Activated CD8-positive, alpha-beta memory T cell treated with anti-CD3 and anti-CD28 coated beads, Interleukin-2, amount 10 ng/mL, durations not matched to agents 7 days and 5 days (primary cell): ENCODE results near the gene FRAT2. TPM values are rescaled to one million over a fixed set of nuclear protein-coding genes. Genes with fewer than 3 reads are reported as not detected.
"Not testable (repeated sequence)": the region's sequence is repeated elsewhere in the genome, so short reads cannot be mapped to it uniquely, and the experiment has no call there.

Experiments
- ATAC-seq: fragments of 150-1000 bp; cut with Tn5 transposase; one replicate; pipeline ENCODE4 v1.10.0; 2021; ENCODE audit warnings: moderate library complexity
- CTCF ChIA-PET: fragments of 350-600 bp; sonication (Branson Sonifier 250); formaldehyde crosslinking; loops from one replicate; lab custom pipeline; 2021; ENCODE audit warnings: antibody characterized with exemption; lab: Charles Lee
- DNase-seq: peaks from one replicate; pipeline ENCODE4 v3.0.0-alpha.2; 2020
- H3K27ac Mint-ChIP-seq: one replicate; pipeline ENCODE4 v1.8.0; 2021; ENCODE audit warnings: mild to moderate bottlenecking, mixed read lengths
- H3K27me3 Mint-ChIP-seq: one replicate; pipeline ENCODE4 v1.8.0; 2021; ENCODE audit warnings: mixed read lengths
- H3K36me3 Mint-ChIP-seq: one replicate; pipeline ENCODE4 v1.8.0; 2021; ENCODE audit warnings: mild to moderate bottlenecking, mixed read lengths
- H3K4me1 Mint-ChIP-seq: one replicate; pipeline ENCODE4 v1.8.0; 2021; ENCODE audit warnings: mixed read lengths
- H3K4me3 Mint-ChIP-seq: one replicate; pipeline ENCODE4 v1.8.0; 2021; ENCODE audit warnings: mild to moderate bottlenecking, moderate library complexity, mixed read lengths
- H3K9me3 Mint-ChIP-seq: one replicate; pipeline ENCODE4 v1.8.0; 2022; ENCODE audit warnings: low read depth, mixed read lengths
- total RNA-seq, 2 experiments: library from RNA; stranded (reverse); gene quantifications; one replicate each; pipeline ENCODE4 v1.2.3, GENCODE V29; 2021

The FRAT2 gene
- total RNA-seq, 2 experiments from 2014 or later, result 11.4 to 14.4 TPM

GRCh38 chr10:97347317-97347716, 12.8 kb upstream of the FRAT2 start:
- H3K9me3 Mint-ChIP-seq, result no peaks in the 10 kb centered on the region
- ATAC-seq (no peak), DNase-seq (no peak)
- CTCF ChIA-PET, result no interaction called here
- H3K36me3 Mint-ChIP-seq, result peaks cover 1% of the 10 kb centered on the region
- peaks cover 3% of the 10 kb centered on the region for H3K27me3 Mint-ChIP-seq
- no peaks in the 10 kb centered on the region for H3K4me1 Mint-ChIP-seq
- no peak overlapping the region for H3K4me3 Mint-ChIP-seq
- no peak overlapping the region for H3K27ac Mint-ChIP-seq

- not testable (repeated sequence) for H3K27me3 Mint-ChIP-seq, H3K9me3 Mint-ChIP-seq, ATAC-seq, H3K4me3 Mint-ChIP-seq, H3K4me1 Mint-ChIP-seq, DNase-seq, H3K36me3 Mint-ChIP-seq, H3K27ac Mint-ChIP-seq
- CTCF ChIA-PET, result interaction anchor here (1.3 kb wide), 1 partner anchor 10 kb away, joined by 3 read pairs; no protein-coding TSS in a partner anchor
Measured at GRCh38 chr10:97343664-97344063, 9.1 kb upstream of the FRAT2 start.

GRCh38 chr10:97341416-97341815, 6.9 kb upstream of the FRAT2 start:
- Mint-ChIP-seq H3K9me3 (no peaks in the 10 kb centered on the region), H3K36me3 (no peaks in the 10 kb centered on the region), H3K27me3 (peaks cover 24% of the 10 kb centered on the region), H3K4me1 (no peaks in the 10 kb centered on the region), H3K27ac (no peak overlapping the region), H3K4me3 (no peak overlapping the region)
- ATAC-seq, result no peak
- DNase-seq, result no peak
- CTCF ChIA-PET, result interaction anchor here (1.3 kb wide), 1 partner anchor 131 kb away, joined by 4 read pairs; no protein-coding TSS in a partner anchor

- Mint-ChIP-seq H3K9me3 (no peaks in the 10 kb centered on the region), H3K36me3 (no peaks in the 10 kb centered on the region), H3K27ac (no peak overlapping the region), H3K27me3 (peaks cover 30% of the 10 kb centered on the region), H3K4me1 (peaks cover 9% of the 10 kb centered on the region), H3K4me3 (no peak overlapping the region)
- no peak for ATAC-seq
- CTCF ChIA-PET, result no interaction called here
- no peak for DNase-seq
Measured at GRCh38 chr10:97338041-97338440, 3.5 kb upstream of the FRAT2 start.

GRCh38 chr10:97336942-97337831, 2.7 kb upstream of the FRAT2 start:
- Mint-ChIP-seq H3K36me3 (peaks cover 2% of the 10 kb centered on the region), H3K9me3 (no peaks in the 10 kb centered on the region), H3K27me3 (peaks cover 27% of the 10 kb centered on the region), H3K4me3 (no peak overlapping the region), H3K4me1 (peaks cover 18% of the 10 kb centered on the region), H3K27ac (no peak overlapping the region)
- ATAC-seq (no peak), DNase-seq (no peak)
- CTCF ChIA-PET, result no interaction called here

DNA sequence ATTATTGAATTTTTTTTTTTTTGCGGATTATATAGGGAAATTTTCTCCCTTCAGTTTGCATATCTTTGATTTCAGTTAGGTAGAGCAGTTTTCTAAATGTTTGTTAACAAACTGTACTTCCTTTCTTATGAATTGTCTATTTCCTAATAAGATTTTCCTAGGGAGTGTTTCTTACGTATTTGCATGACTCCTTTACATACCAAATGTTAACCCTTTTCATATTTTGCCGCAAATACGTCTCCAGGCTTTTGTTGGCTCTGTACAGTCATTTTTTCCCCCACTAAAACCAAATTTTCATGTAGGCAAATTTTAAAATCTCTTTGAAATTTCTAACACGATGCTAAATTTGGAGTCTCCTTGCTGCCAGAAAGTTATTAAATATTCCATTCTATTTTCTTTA, 1.9 kb upstream of the FRAT2 start:
- Mint-ChIP-seq H3K4me3 (no peak overlapping the region), H3K36me3 (peaks cover 3% of the 10 kb centered on the region), H3K9me3 (no peaks in the 10 kb centered on the region), H3K27ac (no peak overlapping the region), H3K4me1 (peaks cover 23% of the 10 kb centered on the region), H3K27me3 (peaks cover 23% of the 10 kb centered on the region)
- ATAC-seq, result no peak
- DNase-seq, result no peak
- CTCF ChIA-PET, result no interaction called here

GRCh38 chr10:97336006-97336405, 1.5 kb upstream of the FRAT2 start:
- Mint-ChIP-seq H3K4me3 (peak overlapping the region; percentile 41), H3K27ac (no peak overlapping the region), H3K4me1 (peaks cover 26% of the 10 kb centered on the region), H3K36me3 (peaks cover 6% of the 10 kb centered on the region), H3K27me3 (peaks cover 23% of the 10 kb centered on the region), H3K9me3 (no peaks in the 10 kb centered on the region)
- ATAC-seq (no peak), DNase-seq (no peak)
- CTCF ChIA-PET, result no interaction called here

DNA sequence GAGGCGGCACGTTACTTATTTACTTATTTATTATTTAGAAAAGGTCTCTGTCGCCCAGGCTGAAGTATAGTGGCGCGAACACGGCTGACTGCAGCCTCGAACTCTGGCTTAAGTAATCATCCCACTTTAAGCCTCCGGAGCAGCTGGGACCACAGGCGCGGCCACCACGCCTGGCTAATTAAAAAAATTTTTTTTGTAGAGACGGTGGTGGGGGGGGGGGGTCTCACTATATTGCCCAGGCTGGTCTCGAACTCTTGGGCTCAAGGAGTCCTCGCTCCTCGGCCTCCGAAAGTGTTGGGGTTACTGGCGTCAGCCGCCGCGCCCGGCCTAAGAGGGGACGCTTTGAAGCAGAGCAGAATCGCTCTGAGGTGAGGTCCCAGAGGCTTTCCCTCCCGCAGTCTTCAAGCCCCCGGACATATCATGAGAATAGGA, 675 bp upstream of the FRAT2 start:
- peaks cover 23% of the 10 kb centered on the region for H3K27me3 Mint-ChIP-seq
- CTCF ChIA-PET, result no interaction called here
- peaks cover 8% of the 10 kb centered on the region for H3K36me3 Mint-ChIP-seq
- H3K4me3 Mint-ChIP-seq, result peak overlapping the region; percentile 77
- H3K27ac Mint-ChIP-seq, result peak overlapping the region; percentile 19
- H3K4me1 Mint-ChIP-seq, result peaks cover 26% of the 10 kb centered on the region
- ATAC-seq (no peak), DNase-seq (no peak)
- H3K9me3 Mint-ChIP-seq, result no peaks in the 10 kb centered on the region

GRCh38 chr10:97333601-97334369, 744 bp downstream of the FRAT2 start:
- H3K4me3 Mint-ChIP-seq, result peak overlapping the region; percentile 77
- H3K4me1 Mint-ChIP-seq, result peaks cover 37% of the 10 kb centered on the region
- H3K9me3 Mint-ChIP-seq, result no peaks in the 10 kb centered on the region
- ATAC-seq, result peak; percentile 37
- peaks cover 14% of the 10 kb centered on the region for H3K36me3 Mint-ChIP-seq
- peak; percentile 63 for DNase-seq
- peaks cover 23% of the 10 kb centered on the region for H3K27me3 Mint-ChIP-seq
- CTCF ChIA-PET, result interaction anchor here (0.7 to 5.1 kb wide), 10 partner anchors 9 to 55 kb away, joined by 3 to 35 read pairs (median 5); partner anchors contain the start of genes ARHGAP19 and FRAT1
- peak overlapping the region; percentile 82 for H3K27ac Mint-ChIP-seq

- peaks cover 23% of the 10 kb centered on the region for H3K27me3 Mint-ChIP-seq
- H3K9me3 Mint-ChIP-seq, result no peaks in the 10 kb centered on the region
- peak; percentile 55 for DNase-seq
- H3K27ac Mint-ChIP-seq, result peak overlapping the region; percentile 82
- CTCF ChIA-PET, result interaction anchor here (0.7 to 5.1 kb wide), 10 partner anchors 9 to 54 kb away, joined by 3 to 35 read pairs (median 5); partner anchors contain the start of genes ARHGAP19 and FRAT1
- peaks cover 17% of the 10 kb centered on the region for H3K36me3 Mint-ChIP-seq
- H3K4me1 Mint-ChIP-seq, result peaks cover 42% of the 10 kb centered on the region
- peak overlapping the region; percentile 77 for H3K4me3 Mint-ChIP-seq
- no peak for ATAC-seq
Measured at GRCh38 chr10:97333351-97333600, 1.3 kb downstream of the FRAT2 start.

DNA sequence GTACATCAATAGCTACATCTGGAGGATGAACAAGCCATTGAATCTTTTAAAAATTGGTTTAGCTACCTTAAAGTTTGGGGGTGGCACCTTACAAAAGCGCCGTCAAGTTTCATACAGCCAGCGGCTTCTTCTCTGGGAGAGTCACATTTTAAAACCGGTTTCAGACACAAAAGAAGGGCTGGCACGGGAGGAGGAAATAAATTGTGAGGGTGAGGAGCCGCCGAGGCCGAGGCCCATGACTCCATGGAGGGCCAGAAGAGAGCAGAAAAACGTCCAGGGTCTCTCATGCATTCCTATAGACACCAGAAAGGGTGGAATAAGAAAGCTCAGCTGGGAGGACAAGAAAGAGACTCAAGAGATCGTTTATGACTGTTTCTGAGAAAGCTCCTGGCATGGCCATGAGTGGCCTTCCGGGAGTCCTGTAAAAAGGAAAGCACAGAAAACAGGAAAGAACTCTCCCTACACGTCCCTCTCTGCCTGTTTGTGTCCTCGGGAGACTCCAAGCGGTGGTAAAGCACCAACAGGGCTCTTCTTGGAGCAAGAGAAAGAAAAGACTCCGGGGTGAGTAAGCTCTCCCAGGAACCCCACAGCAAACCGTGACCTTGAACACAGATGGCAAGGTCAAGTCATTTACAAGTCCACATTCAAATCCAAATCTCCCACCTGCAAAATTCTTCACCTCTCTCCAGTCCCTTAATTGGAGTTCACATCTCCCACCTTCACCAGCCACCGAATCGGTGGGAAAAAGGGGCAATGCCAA, 1.8 kb downstream of the FRAT2 start:
- peaks cover 20% of the 10 kb centered on the region for H3K27me3 Mint-ChIP-seq
- ATAC-seq (no peak), DNase-seq (no peak)
- H3K36me3 Mint-ChIP-seq, result peaks cover 17% of the 10 kb centered on the region
- CTCF ChIA-PET, result interaction anchor here (0.9 to 5.1 kb wide), 9 partner anchors 8 to 54 kb away, joined by 3 to 35 read pairs (median 6); partner anchors contain the start of genes ARHGAP19 and FRAT1
- no peaks in the 10 kb centered on the region for H3K9me3 Mint-ChIP-seq
- peak overlapping the region; percentile 82 for H3K27ac Mint-ChIP-seq
- peak overlapping the region; percentile 77 for H3K4me3 Mint-ChIP-seq
- H3K4me1 Mint-ChIP-seq, result peaks cover 47% of the 10 kb centered on the region

DNA sequence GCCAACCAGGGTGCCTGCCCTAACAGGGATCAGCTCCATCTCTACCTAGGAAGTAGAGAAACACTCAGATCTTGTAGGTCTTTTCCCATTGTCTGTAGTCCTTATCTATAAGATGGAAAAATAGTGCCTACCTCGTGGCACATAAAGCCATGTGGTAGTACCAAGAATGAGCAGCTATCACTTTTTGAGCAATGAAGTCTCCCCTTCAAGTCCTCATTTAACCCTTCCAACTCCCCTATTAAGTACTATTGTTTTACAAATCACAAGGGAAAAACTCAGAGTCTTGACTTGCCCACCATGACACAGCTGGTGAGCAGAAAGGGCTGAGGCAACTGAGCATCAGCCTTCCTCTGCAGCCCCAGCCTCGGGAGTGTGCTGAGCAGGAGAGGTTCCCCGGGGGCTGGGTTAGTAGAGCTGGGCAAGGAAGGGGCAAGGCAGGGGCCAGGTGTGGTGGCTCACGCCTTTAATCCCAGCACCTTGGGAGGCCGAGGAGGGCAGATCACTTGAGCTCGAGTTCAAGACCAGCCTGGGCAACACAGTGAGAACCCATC, 3.3 kb downstream of the FRAT2 start:
- peaks cover 18% of the 10 kb centered on the region for H3K36me3 Mint-ChIP-seq
- peaks cover 61% of the 10 kb centered on the region for H3K4me1 Mint-ChIP-seq
- no peak overlapping the region for H3K4me3 Mint-ChIP-seq
- no peak for DNase-seq
- no peaks in the 10 kb centered on the region for H3K9me3 Mint-ChIP-seq
- H3K27ac Mint-ChIP-seq, result no peak overlapping the region
- ATAC-seq, result no peak
- peaks cover 4% of the 10 kb centered on the region for H3K27me3 Mint-ChIP-seq
- CTCF ChIA-PET, result interaction anchor here (5.1 kb wide), 1 partner anchor 12 kb away, joined by 35 read pairs; the partner anchor contains the start of gene FRAT1
